SK-N-SH treated with all-trans-retinoic acid at 6 μM for 48 hours (cell line): ENCODE data around the gene CEACAM21.

Source experiments
- CSDC2 ChIP-seq: fragments of 250-450 bp; sonication (Bioruptor Pico); IDR thresholded peaks from 2 replicates; pipeline ENCODE4 v1.5.0; 2020; ENCODE audit warnings: mild to moderate bottlenecking, moderate library complexity
- ESRRG ChIP-seq: fragments of 250-450 bp; sonication (Bioruptor Pico); IDR thresholded peaks from 2 replicates; pipeline ENCODE4 v1.6.1; 2021; ENCODE audit warnings: mild to moderate bottlenecking
- GLIS3 ChIP-seq: fragments of 250-450 bp; sonication (Bioruptor Pico); IDR thresholded peaks from 2 replicates; pipeline ENCODE4 v1.5.0; 2020; ENCODE audit warnings: mild to moderate bottlenecking, moderate library complexity
- PATZ1 ChIP-seq: fragments of 250-450 bp; sonication (Bioruptor Pico); IDR thresholded peaks from 2 replicates; pipeline ENCODE4 v1.8.0; 2020; ENCODE audit warnings: mild to moderate bottlenecking, moderate library complexity, borderline replicate concordance
- PPARA ChIP-seq: fragments of 250-450 bp; sonication (Bioruptor Pico); IDR thresholded peaks from 2 replicates; pipeline ENCODE4 v1.5.0; 2020; ENCODE audit warnings: mild to moderate bottlenecking, borderline replicate concordance
- RARB ChIP-seq: fragments of 250-450 bp; sonication (Bioruptor Pico); IDR thresholded peaks from 2 replicates; pipeline ENCODE4 v1.8.0; 2021; ENCODE audit warnings: mild to moderate bottlenecking, moderate library complexity
- TOX ChIP-seq: fragments of 250-450 bp; sonication (Bioruptor Pico); IDR thresholded peaks from 2 replicates; pipeline ENCODE4 v1.8.0; 2021; ENCODE audit warnings: mild to moderate bottlenecking, moderate library complexity, borderline replicate concordance
- TSHZ2 ChIP-seq: fragments of 250-450 bp; sonication (Bioruptor Pico); IDR thresholded peaks from 2 replicates; pipeline ENCODE4 v1.5.0; 2020; ENCODE audit warnings: mild to moderate bottlenecking, moderate library complexity
- ZFP30 ChIP-seq: fragments of 450-650 bp; formaldehyde crosslinking; IDR thresholded peaks from 2 replicates; pipeline ENCODE4 v1.5.0; 2022; ENCODE audit warnings: mild to moderate bottlenecking, moderate library complexity
- ZNF565 ChIP-seq: fragments of 450-650 bp; formaldehyde crosslinking; conservative IDR thresholded peaks from 2 replicates; pipeline ENCODE4 v1.5.0; 2020; ENCODE audit warnings: low read depth, mild to moderate bottlenecking, moderate library complexity
- ZNF70 ChIP-seq: fragments of 450-650 bp; formaldehyde crosslinking; IDR thresholded peaks from 2 replicates; pipeline ENCODE4 v1.5.0; 2020; ENCODE audit warnings: mild to moderate bottlenecking, moderate library complexity

GRCh38 chr19:41623360-41623759, 47.4 kb downstream of the CEACAM21 start:
- no peak for TF ChIP-seq PPARA (CRISPR knock-in tag)
- TF ChIP-seq ZNF565 (CRISPR knock-in tag) = no peak
- no peak for TF ChIP-seq ZFP30
- no peak for TF ChIP-seq RARB (CRISPR knock-in tag)
- no peak for TF ChIP-seq PATZ1 (CRISPR knock-in tag)
- no peak for TF ChIP-seq TSHZ2 (CRISPR knock-in tag)
- TF ChIP-seq TOX (CRISPR knock-in tag) = no peak
- no peak for TF ChIP-seq GLIS3
- TF ChIP-seq CSDC2 = no peak
- no peak for TF ChIP-seq ZNF70 (CRISPR knock-in tag)
- no peak for TF ChIP-seq ESRRG (CRISPR knock-in tag)
